Subcutaneous abdominal adipose tissue (tissue), 5 donors: ENCODE results near the gene GMDS.

ENCODE experiments used
- H3K27ac ChIP-seq: one replicate; pipeline ENCODE4 v1.7.0; 2013; ENCODE audit warnings: low read depth, mild to moderate bottlenecking, inconsistent platforms, low read length, moderate library complexity
- H3K27me3 ChIP-seq, 5 donors: one replicate each; pipeline ENCODE4 v1.7.0; 2013; ENCODE audit warnings: low read length in 5 of 5, inconsistent platforms in 1 of 5; ENCODE audit not compliant: control insufficient read depth in 5 of 5, insufficient read depth in 4 of 5
- H3K36me3 ChIP-seq, 5 donors: one replicate each; pipeline ENCODE4 v1.7.0; 2013; ENCODE audit warnings: low read length in 5 of 5; ENCODE audit not compliant: control insufficient read depth in 5 of 5, insufficient read depth in 5 of 5
- H3K4me1 ChIP-seq, 5 donors: one replicate each; pipeline ENCODE4 v1.7.0; 2013; ENCODE audit warnings: low read length in 5 of 5, mild to moderate bottlenecking in 3 of 5, moderate library complexity in 1 of 5; ENCODE audit not compliant: control insufficient read depth in 5 of 5, insufficient read depth in 5 of 5
- H3K4me3 ChIP-seq, 5 donors: one replicate each; pipeline ENCODE4 v1.7.0; 2013; ENCODE audit warnings: low read length in 5 of 5, low read depth in 1 of 5
- H3K9ac ChIP-seq, 5 donors: one replicate each; pipeline ENCODE4 v1.7.0; 2013; ENCODE audit warnings: low read length in 5 of 5, mild to moderate bottlenecking in 4 of 5, moderate library complexity in 3 of 5
- H3K9me3 ChIP-seq, 5 donors: one replicate each; pipeline ENCODE4 v1.7.0; 2013; ENCODE audit warnings: low read length in 5 of 5; ENCODE audit not compliant: control insufficient read depth in 5 of 5
- donor health status: healthy.
- donor health status: healthy.
- donor health status: healthy.
- donor health status: healthy.
- donor health status: healthy.

The GMDS gene

GRCh38 chr6:1605004-1605892 is 640.2 kb downstream of the GMDS start:
- H3K27ac ChIP-seq: no peak overlapping the region
- H3K9me3 ChIP-seq: no peaks in the 10 kb centered on the region
- peaks cover 1 to 46% (median 40%) of the 10 kb centered on the region in 5 donors for H3K4me1 ChIP-seq
- H3K4me3 ChIP-seq: peak overlapping the region in 4 of 5 donors; percentile 32 to 68 (median 59)
- peak overlapping the region in 2 of 5 donors; percentile 14 to 52 for H3K9ac ChIP-seq
- no peaks in the 10 kb centered on the region for H3K36me3 ChIP-seq
- H3K27me3 ChIP-seq: peaks cover 61 to 77% (median 68%) of the 10 kb centered on the region in 5 donors

GRCh38 chr6:1604158-1605003 is 641.0 kb downstream of the GMDS start:
- Histone ChIP-seq H3K36me3 (no peaks in the 10 kb centered on the region), H3K4me3 (peak overlapping the region in 4 of 5 donors; percentile 32 to 68 (median 59)), H3K27ac (no peak overlapping the region), H3K9ac (peak overlapping the region in 2 of 5 donors; percentile 14 to 52), H3K4me1 (peaks cover 1 to 45% (median 40%) of the 10 kb centered on the region in 5 donors), H3K27me3 (peaks cover 63 to 81% (median 68%) of the 10 kb centered on the region in 5 donors), H3K9me3 (no peaks in the 10 kb centered on the region)

- Histone ChIP-seq H3K4me1 (peaks cover 1 to 40% (median 35%) of the 10 kb centered on the region in 5 donors), H3K4me3 (peak overlapping the region in 1 of 5 donors; percentile 68), H3K27ac (no peak overlapping the region), H3K9ac (no peak overlapping the region), H3K27me3 (peaks cover 63 to 81% (median 66%) of the 10 kb centered on the region in 5 donors), H3K9me3 (no peaks in the 10 kb centered on the region), H3K36me3 (no peaks in the 10 kb centered on the region)
These were observed 641.7 kb downstream of the GMDS start for GRCh38 chr6:1603708-1604107.

- H3K27me3 ChIP-seq: peaks cover 48 to 65% (median 51%) of the 10 kb centered on the region in 5 donors
- H3K4me3 ChIP-seq: no peak overlapping the region
- no peaks in the 10 kb centered on the region for H3K36me3 ChIP-seq
- no peak overlapping the region for H3K27ac ChIP-seq
- H3K9ac ChIP-seq: no peak overlapping the region
- no peaks in the 10 kb centered on the region for H3K9me3 ChIP-seq
- H3K4me1 ChIP-seq: peaks cover 1 to 25% (median 23%) of the 10 kb centered on the region in 5 donors
These were observed 643.2 kb downstream of the GMDS start for GRCh38 chr6:1602049-1602713.

- H3K27me3 ChIP-seq: peaks cover 40 to 57% (median 43%) of the 10 kb centered on the region in 5 donors
- H3K4me1 ChIP-seq: peaks cover 1 to 21% (median 18%) of the 10 kb centered on the region in 5 donors
- no peaks in the 10 kb centered on the region for H3K9me3 ChIP-seq
- H3K4me3 ChIP-seq: no peak overlapping the region
- H3K9ac ChIP-seq: no peak overlapping the region
- no peaks in the 10 kb centered on the region for H3K36me3 ChIP-seq
- H3K27ac ChIP-seq: no peak overlapping the region
These were observed 644.0 kb downstream of the GMDS start for GRCh38 chr6:1601158-1602048.

GRCh38 chr6:1600764-1601157 is 644.6 kb downstream of the GMDS start:
- Histone ChIP-seq H3K27me3 (peaks cover 38 to 55% (median 41%) of the 10 kb centered on the region in 5 donors), H3K9me3 (no peaks in the 10 kb centered on the region), H3K27ac (no peak overlapping the region), H3K9ac (no peak overlapping the region), H3K4me3 (no peak overlapping the region), H3K4me1 (peaks cover 1 to 25% (median 21%) of the 10 kb centered on the region in 5 donors), H3K36me3 (no peaks in the 10 kb centered on the region)

GRCh38 chr6:1600063-1600763 is 645.2 kb downstream of the GMDS start:
- Histone ChIP-seq H3K4me3 (no peak overlapping the region), H3K4me1 (peaks cover 1 to 20% (median 17%) of the 10 kb centered on the region in 5 donors), H3K27ac (no peak overlapping the region), H3K36me3 (no peaks in the 10 kb centered on the region), H3K9me3 (no peaks in the 10 kb centered on the region), H3K27me3 (peaks cover 40 to 54% (median 41%) of the 10 kb centered on the region in 5 donors), H3K9ac (no peak overlapping the region)

GRCh38 chr6:1599469-1599868 is 645.9 kb downstream of the GMDS start:
- Histone ChIP-seq H3K9ac (no peak overlapping the region), H3K9me3 (no peaks in the 10 kb centered on the region), H3K36me3 (no peaks in the 10 kb centered on the region), H3K27ac (no peak overlapping the region), H3K4me1 (peaks cover 1 to 13% (median 9%) of the 10 kb centered on the region in 5 donors), H3K4me3 (no peak overlapping the region), H3K27me3 (peaks cover 39 to 54% (median 40%) of the 10 kb centered on the region in 5 donors)
